Hematopoietic multipotent progenitor cell treated with erythropoietin and hydrocortisone succinate and interleukin-3 and kit ligand, for 15 days (in vitro differentiated cells): Measurements from ENCODE around the gene FXYD1.
"Not testable (repeated sequence)": the region's sequence is repeated elsewhere in the genome, so short reads cannot be mapped to it uniquely, and the experiment has no call there.

Experiments
- DNase-seq: peaks from one replicate; pipeline ENCODE4 v3.0.0-alpha.2; 2015; ENCODE audit warnings: low spot score

Gene FXYD1

GRCh38 chr19:35138305-35138892, at the start of gene FXYD1:
Gene FXYD1 (plus strand): TSS chr19:35138824. CDS start chr19:35140080, 1,256 bp downstream.
- DNase-seq: no peak

- DNase-seq: no peak
Measured at GRCh38 chr19:35089554-35089953, 49.1 kb upstream of the FXYD1 start.

- DNase-seq: no peak
Measured at GRCh38 chr19:35090160-35090505, 48.5 kb upstream of the FXYD1 start.

- DNase-seq: peak; percentile 46
Measured at GRCh38 chr19:35090506-35091214, 48.0 kb upstream of the FXYD1 start.

- no peak for DNase-seq
Measured at GRCh38 chr19:35093430-35093829, 45.2 kb upstream of the FXYD1 start.

- DNase-seq: no peak
Measured at GRCh38 chr19:35093941-35094647, 44.5 kb upstream of the FXYD1 start.

- DNase-seq: no peak
Measured at GRCh38 chr19:35094656-35095055, 44.0 kb upstream of the FXYD1 start.

GRCh38 chr19:35095667-35096368, 42.8 kb upstream of the FXYD1 start:
- no peak for DNase-seq

- DNase-seq: no peak
Measured at GRCh38 chr19:35098413-35099049, 40.1 kb upstream of the FXYD1 start.

GRCh38 chr19:35099155-35099896, 39.3 kb upstream of the FXYD1 start:
- no peak for DNase-seq

- no peak for DNase-seq
Measured at GRCh38 chr19:35099897-35100275, 38.7 kb upstream of the FXYD1 start.

GRCh38 chr19:35100588-35101533, 37.8 kb upstream of the FXYD1 start:
- DNase-seq: no peak

GRCh38 chr19:35101949-35102348, 36.7 kb upstream of the FXYD1 start:
- DNase-seq: not testable (repeated sequence)

- DNase-seq: not testable (repeated sequence)
Measured at GRCh38 chr19:35103614-35104013, 35.0 kb upstream of the FXYD1 start.

GRCh38 chr19:35104361-35104760, 34.3 kb upstream of the FXYD1 start:
- no peak for DNase-seq

GRCh38 chr19:35105047-35105410, 33.6 kb upstream of the FXYD1 start:
- no peak for DNase-seq

GRCh38 chr19:35105411-35106290, 33.0 kb upstream of the FXYD1 start:
- DNase-seq: no peak

- DNase-seq: no peak
Measured at GRCh38 chr19:35106291-35106583, 32.4 kb upstream of the FXYD1 start.

- DNase-seq: no peak
Measured at GRCh38 chr19:35106898-35107541, 31.6 kb upstream of the FXYD1 start.
